Measurements from ENCODE around the gene UPK3A. TPM values are rescaled to one million over a fixed set of nuclear protein-coding genes. Genes with fewer than 3 reads are reported as not detected.

The UPK3A gene
- total and polyA plus RNA-seq, 2 of the 13 experiments (the other 11 are each of a cell fraction or from before 2014, with no cell fraction given) = 10.5 to 13.8 TPM

GRCh38 chr22:45272498-45272897 is 12.3 kb upstream of the UPK3A start (continued):
- TF ChIP-seq ZNF512 (CRISPR knock-in tag; IDR thresholded peaks at IDR 0.05) = no peak
- TF ChIP-seq FOSL2 (CRISPR knock-in tag; IDR thresholded peaks at IDR 0.05) = peak; percentile 77
- no peak for TF ChIP-seq ATF7-NPFF (CRISPR knock-in tag; IDR thresholded peaks at IDR 0.05; ENCODE audit: low read depth)
- TF ChIP-seq CBX1 (IDR thresholded peaks at IDR 0.05; ENCODE audit: low read depth) = no peak
- no peak for TF ChIP-seq ZNF580 (CRISPR knock-in tag; IDR thresholded peaks at IDR 0.05; ENCODE audit: borderline replicate concordance, low read depth)
- TF ChIP-seq, protein P1, sequence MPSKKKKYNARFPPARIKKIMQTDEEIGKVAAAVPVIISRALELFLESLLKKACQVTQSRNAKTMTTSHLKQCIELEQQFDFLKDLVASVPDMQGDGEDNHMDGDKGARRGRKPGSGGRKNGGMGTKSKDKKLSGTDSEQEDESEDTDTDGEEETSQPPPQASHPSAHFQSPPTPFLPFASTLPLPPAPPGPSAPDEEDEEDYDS (CRISPR knock-in tag; IDR thresholded peaks at IDR 0.05) = peak; percentile 24; the same call in 1 of the 2 replicates
- TF ChIP-seq BRCA1 (CRISPR knock-in tag; IDR thresholded peaks at IDR 0.05) = no peak
- TF ChIP-seq NFATC3 (CRISPR knock-in tag; IDR thresholded peaks at IDR 0.05) = no peak
- TF ChIP-seq ZNF674 (CRISPR knock-in tag; IDR thresholded peaks at IDR 0.05; ENCODE audit: low read depth) = no peak
- TF ChIP-seq DZIP1 (CRISPR knock-in tag; IDR thresholded peaks at IDR 0.05) = no peak
- no peak for TF ChIP-seq SIN3B (IDR thresholded peaks at IDR 0.05; ENCODE audit: low read length)
- no peak; the same call in 1 of the 2 replicates for TF ChIP-seq HMG20A (CRISPR knock-in tag; IDR thresholded peaks at IDR 0.05; ENCODE audit: borderline replicate concordance)
- no peak for TF ChIP-seq CBX5 (CRISPR knock-in tag; IDR thresholded peaks at IDR 0.05; ENCODE audit: borderline replicate concordance)
- TF ChIP-seq, protein P2, sequence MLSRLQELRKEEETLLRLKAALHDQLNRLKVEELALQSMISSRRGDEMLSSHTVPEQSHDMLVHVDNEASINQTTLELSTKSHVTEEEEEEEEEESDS (CRISPR knock-in tag; IDR thresholded peaks at IDR 0.05; ENCODE audit: borderline replicate concordance) = no peak
- TF ChIP-seq PRDM10 (CRISPR knock-in tag; IDR thresholded peaks at IDR 0.05; ENCODE audit: low read depth) = peak; percentile 98
- TF ChIP-seq, protein P3, sequence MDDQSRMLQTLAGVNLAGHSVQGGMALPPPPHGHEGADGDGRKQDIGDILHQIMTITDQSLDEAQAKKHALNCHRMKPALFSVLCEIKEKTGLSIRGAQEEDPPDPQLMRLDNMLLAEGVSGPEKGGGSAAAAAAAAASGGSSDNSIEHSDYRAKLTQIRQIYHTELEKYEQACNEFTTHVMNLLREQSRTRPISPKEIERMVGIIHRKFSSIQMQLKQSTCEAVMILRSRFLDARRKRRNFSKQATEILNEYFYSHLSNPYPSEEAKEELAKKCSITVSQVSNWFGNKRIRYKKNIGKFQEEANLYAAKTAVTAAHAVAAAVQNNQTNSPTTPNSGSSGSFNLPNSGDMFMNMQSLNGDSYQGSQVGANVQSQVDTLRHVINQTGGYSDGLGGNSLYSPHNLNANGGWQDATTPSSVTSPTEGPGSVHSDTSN (CRISPR knock-in tag; IDR thresholded peaks at IDR 0.05; ENCODE audit: borderline replicate concordance) = no peak
- TF ChIP-seq KDM6A (CRISPR knock-in tag; IDR thresholded peaks at IDR 0.05; ENCODE audit: low read depth) = peak; percentile 29; the same call in 1 of the 2 replicates
- TF ChIP-seq HDAC1 (CRISPR knock-in tag; IDR thresholded peaks at IDR 0.05) = peak; percentile 57; the same call in 1 of the 2 replicates
- no peak for TF ChIP-seq MEIS2 (CRISPR knock-in tag; IDR thresholded peaks at IDR 0.05)
- TF ChIP-seq KDM1A (CRISPR knock-in tag; IDR thresholded peaks at IDR 0.05) = no peak
- no peak for TF ChIP-seq CENPX (CRISPR knock-in tag; IDR thresholded peaks at IDR 0.05)
